ENCODE results near the gene APOA1.
"Not testable (repeated sequence)": the region's sequence is repeated elsewhere in the genome, so short reads cannot be mapped to it uniquely, and the experiment has no call there.

The APOA1 gene

DNA sequence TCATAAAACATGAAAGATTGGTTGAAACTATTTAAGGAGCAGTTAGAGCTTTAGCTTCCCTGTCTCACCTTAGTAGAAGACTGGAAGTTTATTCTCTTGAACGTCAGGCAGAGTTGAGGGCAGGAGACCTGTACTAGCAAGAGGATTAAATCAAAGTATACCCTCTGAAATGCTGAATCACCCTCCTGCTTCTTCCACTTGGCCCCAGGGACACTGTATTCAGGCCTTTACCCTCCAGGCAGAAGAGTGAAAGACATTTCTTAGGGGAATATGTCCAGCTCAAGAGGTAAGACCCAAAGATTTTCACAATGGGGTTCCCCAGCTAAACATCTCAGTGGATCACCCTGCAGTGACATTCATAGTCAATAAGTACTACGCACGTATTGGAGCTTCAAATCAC is 26.2 kb downstream of the APOA1 start:
- no peak for DNase-seq

DNA sequence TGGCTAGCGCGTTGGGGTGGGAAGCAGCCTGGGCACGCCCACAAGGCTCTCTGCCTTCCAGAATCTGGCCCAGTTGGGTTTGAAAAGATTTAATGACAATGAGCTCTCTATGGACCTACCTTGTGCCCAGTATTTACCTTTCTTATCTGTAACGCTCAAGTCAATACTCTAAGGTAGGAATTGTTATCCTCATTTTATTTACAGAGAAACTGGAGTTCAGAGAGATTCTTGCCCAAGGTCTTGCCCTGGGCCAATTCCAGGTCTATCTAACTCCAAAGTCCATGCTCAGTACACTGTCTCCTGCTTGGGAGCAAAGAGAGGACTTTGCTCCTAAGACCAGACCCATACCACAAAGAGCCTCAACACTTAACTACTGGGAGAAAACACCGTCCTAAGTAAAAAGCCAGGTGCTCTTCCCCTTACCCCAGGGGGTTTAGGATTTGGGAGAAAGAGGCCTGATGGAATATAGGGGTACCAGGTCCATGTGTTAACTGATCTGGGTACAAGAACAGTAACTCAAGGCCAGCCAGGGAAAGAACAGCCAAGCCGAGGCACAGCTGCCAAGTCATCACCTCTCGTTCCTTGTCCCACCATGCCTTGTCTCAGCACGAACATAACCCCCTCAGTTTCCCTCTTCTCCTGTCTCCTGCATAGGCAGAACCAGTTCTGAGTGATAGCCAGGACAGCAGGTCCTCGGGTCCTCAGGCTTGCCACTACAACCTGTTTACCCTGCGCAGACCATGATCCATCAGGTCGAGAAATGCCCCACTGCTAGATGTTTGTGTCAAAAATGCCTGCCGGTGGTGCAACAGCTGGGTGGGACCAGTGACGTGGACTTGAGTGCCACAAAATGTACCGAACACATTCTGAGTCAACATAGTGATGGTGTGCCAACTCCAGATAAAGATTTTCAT is 28.9 kb downstream of the APOA1 start:
- no peak for DNase-seq

DNA sequence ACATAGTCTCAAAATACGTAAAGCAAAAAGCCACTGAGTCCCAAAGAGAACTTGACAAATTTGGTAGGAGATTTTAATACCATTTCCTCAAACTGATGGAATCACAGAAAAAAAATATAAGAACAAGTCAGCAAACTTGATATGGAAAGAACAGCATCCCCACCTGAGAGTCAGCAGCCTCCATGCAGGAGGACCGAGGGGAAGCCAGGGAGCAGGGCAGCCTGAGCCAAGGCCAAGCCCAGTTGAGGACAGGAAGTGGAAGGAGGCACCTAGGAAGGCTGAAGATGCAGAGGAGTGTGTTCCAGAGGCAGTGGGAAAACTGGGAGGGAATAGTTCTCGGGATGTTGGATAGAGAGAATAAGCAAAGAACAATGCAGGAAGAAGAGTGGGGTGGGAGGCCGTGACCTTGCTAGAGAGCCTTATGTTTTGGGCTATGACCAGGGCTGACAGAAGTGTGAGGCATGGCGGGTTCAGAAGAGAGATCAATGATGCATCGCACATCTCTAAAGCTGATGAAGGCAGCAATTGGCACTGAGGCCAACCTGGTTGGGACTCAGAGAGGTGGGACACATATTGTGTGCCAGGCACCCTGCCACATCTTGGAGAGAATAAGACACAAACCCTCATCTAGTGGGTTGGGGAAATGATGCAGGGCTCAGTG is 29.7 kb downstream of the APOA1 start:
- no peak for DNase-seq

DNA sequence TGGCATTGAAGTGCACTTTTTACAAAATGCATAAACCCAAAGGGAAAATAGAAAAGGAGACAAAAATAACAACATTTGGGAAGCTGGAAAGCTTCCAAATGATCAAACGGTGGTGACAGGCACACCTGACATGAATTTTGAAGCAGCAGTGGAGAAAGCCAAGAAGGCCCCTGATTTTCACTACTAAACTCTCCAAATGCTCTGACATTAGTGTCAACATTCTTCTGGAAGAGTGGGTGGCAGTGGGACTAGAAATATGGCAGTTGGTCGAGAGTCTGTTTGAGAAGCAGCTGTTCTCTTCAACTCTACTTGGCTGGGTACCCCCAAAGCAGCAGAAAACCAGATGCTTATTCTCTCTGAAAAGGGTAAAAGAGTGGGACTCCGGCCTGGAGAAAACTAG is 33.4 kb downstream of the APOA1 start:
- no peak for DNase-seq

DNA sequence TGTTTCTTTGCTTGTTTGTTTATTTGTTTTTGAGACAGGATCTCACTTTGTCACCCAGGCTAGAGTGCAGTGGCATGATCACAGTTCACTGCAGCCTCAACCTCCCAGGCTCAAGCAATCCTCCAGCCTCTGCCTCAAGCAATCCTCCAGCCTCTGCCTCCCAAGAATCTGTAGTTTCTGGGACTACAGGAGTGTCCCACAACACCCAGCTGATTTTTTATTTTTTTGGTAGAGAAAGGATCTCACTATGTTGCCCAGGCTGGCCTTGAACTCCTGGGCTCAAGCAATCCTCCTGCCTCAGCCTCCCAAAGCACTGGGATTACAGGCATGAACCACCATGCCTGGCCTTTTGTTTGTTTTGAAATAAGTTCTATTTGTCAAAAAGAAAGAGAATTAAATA is 35.8 kb downstream of the APOA1 start:
- DNase-seq: not testable (repeated sequence)

DNA sequence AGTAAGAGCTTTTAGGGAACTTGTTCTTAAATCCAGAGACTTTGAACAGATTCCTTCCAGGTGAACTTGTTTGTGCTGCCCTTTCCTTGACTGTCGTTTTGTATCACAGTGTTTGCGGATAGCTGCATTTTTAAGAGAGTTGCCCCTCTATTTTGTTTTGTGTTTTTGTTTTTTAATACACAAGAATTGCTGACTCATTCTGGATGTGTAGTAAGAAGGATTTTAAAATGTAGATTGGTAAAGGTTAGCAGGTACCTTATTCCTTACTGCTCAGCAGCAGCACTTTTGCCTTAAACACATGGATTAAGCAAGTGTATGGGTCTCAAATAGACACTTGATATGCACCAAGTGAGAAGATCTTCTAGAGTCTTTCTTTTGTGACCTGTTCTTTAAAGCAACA is 36.8 kb downstream of the APOA1 start:
- no peak for DNase-seq

DNA sequence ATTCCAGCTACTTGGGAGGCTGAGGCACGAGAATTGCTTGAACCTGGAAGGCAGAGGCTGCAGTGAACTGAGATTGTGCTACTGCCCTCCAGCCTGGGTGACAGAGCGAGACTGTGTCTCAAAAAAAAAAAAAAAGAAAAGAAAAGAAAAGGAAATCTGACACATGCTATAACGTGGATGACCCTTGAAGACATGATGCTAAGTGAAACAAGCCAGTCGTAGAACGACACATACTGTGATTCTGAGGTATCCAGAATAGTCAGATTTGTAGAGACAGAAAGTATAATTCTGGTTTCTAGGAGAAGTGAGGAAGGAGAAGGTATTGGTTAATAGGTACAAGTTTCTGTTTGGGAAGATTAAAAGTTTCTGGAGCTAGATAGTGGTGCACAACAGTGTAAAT is 39.1 kb downstream of the APOA1 start:
- DNase-seq: no peak

DNA sequence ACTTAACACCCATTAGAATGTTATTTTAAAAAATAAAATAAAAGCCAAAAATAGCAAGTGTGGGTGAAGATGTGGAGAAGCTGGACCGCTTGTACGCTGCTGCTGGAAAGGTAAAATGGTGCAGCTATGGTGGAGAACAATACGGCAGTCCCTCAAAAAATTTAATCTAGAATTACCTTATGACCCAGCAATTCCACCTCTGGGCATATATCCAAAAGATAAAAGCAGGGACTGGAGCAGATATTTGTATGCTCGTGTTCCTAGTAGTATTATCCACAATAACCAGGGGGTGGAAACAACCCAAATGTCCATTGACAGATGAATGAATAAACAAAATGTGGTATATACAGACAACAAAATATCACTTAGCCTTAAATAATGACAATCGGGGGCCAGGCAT is 39.6 kb downstream of the APOA1 start:
- no peak for DNase-seq

DNA sequence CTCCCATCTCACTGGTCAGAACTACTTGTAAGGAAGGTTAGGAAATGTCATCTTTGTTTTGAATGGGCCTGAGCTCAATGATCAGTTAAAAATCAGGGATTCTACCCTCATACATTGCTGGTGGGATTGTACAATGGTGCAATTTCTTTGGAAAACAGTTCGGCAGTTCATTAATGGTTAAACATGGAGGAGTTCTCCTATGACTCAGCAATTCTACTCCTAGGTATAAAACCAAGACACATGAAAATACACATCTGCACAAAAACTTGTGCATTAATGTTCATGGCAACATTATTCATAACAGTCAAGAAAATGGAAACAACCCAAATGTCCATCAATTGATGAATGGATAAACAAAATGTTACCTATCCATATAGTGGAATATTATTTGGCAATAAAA is 40.9 kb downstream of the APOA1 start:
- DNase-seq: no peak

DNA sequence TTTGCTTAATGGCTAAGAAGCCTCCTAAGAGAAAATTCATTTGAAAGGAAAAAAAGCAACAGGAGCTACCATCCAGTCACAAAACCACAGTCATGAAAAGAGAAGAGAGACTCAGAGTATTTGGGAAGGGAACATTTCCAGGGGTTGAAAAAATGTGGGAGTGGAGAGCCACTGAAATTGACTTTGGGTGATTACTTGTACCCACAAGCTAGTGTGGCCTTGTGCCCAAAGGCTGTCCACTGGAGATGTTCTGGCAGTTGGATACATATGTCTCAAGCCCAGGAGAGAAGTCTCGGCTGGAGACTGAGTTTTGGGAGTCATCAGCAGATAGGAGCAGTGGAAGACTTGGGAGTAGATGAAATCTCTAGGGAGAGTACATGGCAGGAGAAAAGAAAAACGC is 42.6 kb downstream of the APOA1 start:
- no peak for DNase-seq

DNA sequence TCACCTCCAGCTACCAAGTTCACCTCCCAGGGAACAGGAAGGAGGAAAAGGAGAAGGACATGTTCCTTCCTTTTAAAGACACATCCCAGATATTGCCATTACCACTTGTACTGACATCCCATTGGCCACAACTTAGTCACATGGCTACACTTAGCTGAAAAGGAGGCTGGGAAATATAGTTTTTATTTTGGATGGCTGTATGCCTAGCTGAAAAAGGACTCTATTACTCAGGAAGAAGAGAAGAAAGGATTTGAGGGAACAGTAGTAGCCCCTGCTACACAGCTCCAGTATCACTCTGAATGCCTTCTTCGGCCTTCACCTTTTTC is 43.7 kb downstream of the APOA1 start:
- DNase-seq: no peak

DNA sequence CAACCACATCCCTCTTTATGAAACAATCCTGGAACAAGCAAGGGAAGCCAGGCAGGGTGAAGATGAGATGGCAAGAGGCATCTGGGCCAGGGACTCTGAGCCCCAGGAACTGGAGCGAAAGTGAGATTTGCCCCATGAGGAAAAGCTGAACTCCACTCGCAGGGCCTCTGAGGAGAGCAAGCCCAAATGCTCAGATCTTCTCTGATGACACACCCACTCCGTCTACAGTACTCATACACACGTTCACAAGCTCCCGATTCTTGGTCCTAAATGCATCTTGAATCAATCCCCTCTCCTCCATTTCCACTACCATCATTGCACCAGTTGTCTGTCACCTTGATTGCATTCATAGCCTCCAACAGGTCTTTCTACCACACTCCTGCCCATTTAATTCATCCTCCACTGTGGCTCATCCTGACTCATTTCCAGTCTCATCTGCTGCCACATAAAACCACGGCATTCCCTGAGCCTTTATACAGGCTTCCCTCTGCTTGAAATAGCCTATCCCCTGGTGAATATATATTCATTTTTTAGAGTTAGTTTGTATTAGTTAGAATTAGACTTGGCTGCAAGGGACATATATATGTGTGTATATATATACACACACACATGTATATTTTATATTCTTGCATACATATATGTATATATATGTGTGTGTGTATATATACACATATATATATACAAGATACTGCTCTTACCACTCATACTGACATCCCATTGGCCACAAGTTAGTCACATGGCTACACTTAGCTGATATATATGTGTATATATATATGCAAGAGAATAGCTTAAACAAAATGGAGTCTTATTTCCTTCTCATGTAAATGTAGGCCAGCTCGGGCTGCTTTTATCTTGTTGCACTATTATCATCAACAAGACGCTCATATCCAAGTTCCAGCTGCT is 44.3 kb downstream of the APOA1 start:
- no peak for DNase-seq

DNA sequence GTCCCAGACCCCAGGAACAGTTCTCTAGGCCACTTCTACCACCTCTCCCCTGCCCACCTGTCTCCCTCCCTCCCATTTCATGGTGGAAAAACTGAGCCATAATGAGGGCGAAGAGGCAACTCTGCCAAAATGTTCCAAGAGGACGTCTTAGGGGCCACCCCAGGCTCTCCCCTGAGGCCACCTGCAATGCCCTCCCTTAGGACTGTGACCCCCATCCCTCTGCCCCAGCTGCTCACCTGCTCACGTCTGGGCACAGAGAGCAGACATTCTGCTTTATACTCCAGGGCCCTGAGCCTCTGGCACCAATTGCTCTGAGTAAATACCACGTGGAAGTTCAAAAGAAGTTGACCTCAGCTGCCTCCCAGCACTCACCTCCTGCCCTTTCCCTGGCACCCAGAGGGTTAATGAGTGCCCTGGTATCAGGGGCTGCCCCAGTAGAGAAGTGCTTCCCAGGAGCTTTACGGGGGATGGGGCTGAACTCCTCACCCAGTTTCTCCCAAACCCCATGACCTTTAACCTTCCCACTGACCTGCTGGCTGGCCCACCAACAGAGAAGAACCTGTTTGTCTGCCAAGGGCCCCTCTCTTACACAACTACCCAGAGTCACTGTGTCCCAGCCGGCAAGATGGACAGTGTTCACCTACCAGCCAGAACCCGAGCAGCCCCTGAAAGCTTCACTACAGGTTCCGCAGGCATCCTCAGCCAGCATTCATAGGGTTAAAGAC is 45.1 kb downstream of the APOA1 start:
- DNase-seq: no peak

DNA sequence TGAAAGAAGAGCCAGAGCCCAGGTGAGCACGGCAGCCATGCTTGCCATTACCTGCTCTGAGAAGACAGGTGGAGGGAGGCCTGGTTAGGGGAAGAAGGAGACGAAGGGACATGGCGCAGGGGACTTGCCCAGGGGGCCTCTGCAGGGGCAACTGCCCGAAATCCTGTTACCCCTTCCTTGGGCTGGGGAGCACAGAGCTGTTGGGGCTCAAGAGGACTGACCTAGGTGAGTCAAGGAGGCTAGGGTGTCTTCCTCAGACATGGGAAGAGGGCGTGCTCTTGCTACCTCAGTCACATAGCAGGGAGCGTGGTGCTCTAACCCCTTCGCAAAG is 45.6 kb downstream of the APOA1 start, which contains the start of gene APOA5:
TSS of gene APOA5 (minus strand) at position 67 of the 331 bp plus-strand sequence. CDS start at position 48, 19 bp downstream.
- DNase-seq: no peak

DNA sequence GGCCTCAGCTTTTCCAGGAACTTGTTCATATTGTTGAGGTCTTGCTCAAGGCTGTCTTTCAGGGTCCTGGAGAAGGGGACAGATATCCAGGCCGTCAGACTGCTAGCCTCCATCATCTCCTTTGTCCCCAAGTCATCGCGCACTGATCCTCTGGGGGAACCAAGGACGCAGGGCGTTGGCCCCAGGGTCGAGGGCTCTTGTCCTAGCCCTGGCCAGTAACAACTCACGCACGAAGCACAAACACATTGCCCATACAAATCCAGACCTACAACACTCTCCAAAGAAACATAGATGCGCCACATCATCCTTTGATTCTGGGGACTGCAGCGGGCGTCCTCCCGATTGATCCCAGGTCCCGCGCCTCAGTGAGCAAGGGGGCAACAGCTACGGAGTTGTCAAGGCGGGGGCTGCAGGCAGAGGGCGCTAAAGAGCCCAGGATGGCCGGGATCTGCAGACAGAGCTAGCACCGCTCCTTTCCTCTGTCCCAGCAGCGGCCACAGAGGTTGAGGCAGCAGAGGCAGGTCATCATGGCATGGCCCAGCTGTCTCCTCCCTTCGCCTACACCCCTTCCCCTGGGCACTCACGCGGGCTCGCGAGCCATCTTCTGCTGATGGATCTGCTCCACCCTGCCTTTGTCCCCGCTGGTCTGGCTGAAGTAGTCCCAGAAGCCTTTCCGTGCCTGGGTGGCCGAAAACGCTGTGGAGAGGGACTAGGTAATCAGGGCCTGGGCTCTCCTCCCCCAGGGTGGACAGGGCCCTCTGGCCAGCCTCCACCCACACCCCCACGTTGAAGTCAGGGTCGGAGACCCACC is 46.2 kb downstream of the APOA1 start:
- DNase-seq: peak; percentile 85

DNA sequence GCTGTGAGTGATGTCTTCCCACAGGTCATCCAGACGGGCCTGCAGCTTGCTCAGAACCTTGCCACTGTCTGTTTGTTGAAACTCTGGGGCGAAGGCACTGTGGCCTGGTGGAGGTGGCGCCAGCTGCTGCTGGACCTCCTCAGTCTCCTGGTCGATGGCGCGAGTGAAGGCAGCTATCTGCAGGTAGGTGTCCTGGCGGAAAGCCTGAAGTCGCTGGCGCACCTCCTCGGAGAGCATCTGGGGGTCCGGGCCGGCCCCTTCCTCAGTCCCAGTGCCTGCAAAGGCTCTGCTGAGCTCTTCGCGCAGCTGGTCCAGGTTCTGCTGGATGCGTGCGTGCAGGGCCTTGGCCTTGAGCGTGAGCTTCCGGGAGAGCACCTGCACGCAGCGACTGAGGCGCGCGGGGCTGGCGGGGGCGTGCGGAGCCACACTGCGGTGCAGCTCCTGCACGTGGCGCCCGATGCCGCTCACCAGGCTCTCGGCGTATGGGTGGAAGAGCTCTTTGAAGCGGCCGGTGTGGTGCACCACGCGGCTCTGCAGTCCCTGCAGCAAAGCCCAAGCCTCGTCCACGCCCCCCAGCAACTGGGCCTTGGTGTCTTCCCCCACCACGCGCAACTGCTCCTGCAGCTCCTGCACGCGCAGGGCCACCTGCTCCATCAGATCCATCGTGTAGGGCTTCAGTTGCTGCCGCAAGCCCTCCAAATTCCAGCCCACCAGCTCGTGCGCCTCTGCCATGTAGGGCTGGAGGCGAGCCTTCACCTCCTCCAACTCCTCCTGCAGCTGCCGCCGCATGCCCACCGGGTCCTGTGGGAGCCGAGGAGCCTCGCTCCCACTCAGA is 47.0 kb downstream of the APOA1 start:
- DNase-seq: no peak

DNA sequence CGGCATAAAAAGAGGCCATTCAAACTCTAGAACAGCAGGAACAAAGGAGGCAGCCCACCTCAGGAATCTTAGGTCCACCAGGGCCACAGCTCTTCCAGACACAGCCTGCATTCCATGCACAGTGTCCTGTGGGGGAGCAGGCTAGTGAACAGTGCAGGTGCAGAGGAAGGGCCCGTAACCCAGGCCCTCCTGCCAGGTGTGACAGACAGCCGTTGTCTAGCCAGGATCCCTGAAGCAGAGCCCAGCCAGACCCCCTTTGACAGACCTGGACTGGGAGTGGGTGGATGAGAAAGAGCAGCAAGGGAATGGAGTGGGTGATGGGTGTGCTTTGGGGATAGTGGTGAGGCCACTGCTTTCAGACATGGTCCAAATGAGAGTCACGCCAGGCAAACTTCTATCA is 48.4 kb downstream of the APOA1 start:
- no peak for DNase-seq

DNA sequence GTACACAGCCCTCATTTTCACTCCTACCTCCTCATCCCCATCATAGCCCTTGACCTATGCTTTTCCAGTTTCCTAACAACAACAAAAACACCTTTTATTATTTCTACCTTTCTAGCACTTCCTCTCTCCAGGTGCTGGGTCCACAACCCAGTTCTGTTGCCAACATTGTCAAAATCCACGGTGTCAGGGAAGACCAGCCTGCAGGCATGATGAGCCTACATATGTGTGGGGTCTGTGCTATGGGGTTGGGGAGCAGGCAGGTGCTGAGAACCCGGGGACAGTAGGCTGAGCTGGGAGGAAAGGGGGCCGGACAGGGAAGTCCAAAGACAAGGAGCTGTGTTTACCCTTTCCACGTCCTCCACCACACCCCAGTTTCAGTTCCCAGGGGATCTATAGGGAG is 48.9 kb downstream of the APOA1 start:
- no peak for DNase-seq

DNA sequence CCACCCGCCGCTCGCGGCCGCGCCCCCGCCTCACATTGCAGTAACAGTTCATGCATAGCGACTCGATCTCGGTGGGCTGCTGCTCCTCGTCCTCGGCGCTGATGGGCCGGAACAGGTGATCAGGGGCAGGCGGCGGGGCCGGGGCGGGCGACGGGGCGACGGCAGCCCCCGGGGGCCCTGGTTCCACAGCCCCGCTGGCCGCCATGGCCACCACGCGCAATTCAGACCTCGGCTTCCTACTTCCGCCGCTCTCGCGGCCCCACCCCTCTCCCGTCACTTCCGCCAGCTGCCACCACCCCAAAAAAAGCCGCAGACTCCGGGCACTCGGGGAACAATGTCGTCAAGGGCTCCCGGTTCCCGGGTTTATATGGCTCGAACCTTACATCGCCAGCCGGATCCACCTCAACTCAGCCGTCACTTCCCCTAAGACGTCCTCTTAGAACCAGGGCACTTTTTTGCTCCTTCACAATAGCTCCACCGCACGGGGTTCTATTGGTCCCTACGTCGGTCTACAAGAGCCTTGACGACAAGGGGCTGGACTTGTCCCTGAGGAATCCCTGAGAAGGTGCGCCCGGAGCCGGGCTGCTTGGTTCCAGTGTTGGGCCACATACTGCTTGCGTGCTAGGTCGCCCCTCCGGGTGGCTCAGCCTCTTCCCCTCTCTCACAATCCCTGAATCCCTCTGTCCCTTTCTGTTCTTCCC is 49.5 kb downstream of the APOA1 start, which contains the start of gene ZPR1:
TSS of gene ZPR1 (minus strand) at position 238 of the 701 bp plus-strand sequence. CDS start at position 205, 33 bp downstream.
- DNase-seq: peak; percentile 88

DNA sequence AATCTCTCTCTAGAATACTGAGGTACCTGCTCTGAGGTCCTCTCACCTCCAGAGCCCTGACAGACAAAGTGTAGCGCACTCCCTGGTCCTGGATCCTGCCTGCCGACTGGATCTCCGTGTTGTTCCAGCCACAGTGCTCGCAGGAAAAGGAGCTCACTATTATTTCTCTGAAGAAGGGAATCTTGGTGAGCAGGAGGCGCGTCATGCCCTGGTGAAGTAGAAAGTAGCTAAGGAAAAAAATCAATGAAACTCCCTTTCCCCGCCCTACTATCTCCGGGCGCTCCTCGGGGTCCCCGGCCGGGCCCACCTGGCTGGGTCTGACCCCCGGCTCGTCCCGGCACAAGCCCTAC is 50.0 kb downstream of the APOA1 start:
- no peak for DNase-seq
